Measurements from ENCODE around the gene SULT1A2.

GRCh38 chr16:28586466-28586865 is 10.4 kb downstream of the SULT1A2 start:
- TF ChIP-seq POLR2AphosphoS5 (IDR thresholded peaks at IDR 0.05) (no peak), CTCF (IDR thresholded peaks at IDR 0.05) (no peak)

Measured in breast epithelium (tissue), 3 donors.